ENCODE data around the gene TRAPPC10.
A peak's percentile ranks its signal among the peaks of the same experiment; 100 is the strongest.

The TRAPPC10 gene

DNA sequence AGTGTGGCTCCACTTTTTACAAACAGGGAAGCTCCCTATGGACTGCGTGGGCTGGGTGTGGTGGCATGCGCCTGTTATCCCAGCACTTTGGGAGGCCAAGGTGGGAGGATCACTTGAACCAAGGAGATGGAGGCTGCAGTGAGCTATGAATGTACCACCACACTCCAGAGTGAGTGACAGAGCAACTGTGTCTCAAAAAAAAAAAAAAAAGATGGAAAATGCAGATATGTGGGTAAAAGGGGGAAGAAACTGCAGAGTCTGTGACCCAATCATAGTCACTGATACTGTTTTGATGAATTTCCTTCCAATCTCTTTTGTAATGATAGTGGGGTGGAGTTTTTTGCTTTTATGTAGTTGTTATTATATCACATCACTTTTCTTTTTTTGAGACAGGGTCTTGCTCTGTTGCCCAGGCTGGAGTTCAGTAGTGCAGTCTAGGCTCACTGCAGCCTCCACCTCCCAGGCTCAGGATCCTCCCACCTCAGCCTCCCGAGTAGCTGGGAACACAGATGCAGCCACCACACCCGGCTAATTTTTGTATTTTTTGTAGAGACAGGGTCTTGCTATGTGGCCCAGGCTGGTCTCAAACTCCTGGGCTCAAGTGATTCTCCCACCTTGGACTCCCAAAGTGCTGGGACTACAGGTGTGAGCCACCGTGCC lies 8.7 kb upstream of the TRAPPC10 start:
- no peak for DNase-seq (ENCODE audit: low read depth in 3 of 3, low spot score in 1 of 3)

- no peak for DNase-seq (ENCODE audit: low read depth in 3 of 3, low spot score in 1 of 3)
These were observed 7.0 kb upstream of the TRAPPC10 start for GRCh38 chr21:44005071-44005470.

DNA sequence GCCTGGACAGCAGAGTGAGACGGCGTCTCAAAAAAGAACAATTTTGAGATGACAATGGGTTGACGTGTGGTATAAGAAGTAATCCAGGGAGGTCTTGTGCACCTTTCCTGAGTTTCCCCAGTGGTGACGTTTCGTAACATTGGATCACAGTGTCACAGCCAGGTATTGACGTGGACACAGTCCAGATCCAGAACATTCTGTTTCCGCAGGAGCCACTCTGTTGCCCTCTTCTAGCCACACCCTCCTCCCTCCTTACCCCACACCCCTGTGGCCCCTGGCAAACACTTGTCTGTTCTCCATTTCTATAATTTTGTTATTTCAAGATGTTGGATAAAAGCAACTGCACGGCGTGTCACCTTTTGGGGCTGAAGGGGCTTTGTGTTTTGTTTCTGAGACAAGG lies 6.5 kb upstream of the TRAPPC10 start:
- DNase-seq (ENCODE audit: low read depth in 3 of 3, low spot score in 1 of 3): no peak

DNA sequence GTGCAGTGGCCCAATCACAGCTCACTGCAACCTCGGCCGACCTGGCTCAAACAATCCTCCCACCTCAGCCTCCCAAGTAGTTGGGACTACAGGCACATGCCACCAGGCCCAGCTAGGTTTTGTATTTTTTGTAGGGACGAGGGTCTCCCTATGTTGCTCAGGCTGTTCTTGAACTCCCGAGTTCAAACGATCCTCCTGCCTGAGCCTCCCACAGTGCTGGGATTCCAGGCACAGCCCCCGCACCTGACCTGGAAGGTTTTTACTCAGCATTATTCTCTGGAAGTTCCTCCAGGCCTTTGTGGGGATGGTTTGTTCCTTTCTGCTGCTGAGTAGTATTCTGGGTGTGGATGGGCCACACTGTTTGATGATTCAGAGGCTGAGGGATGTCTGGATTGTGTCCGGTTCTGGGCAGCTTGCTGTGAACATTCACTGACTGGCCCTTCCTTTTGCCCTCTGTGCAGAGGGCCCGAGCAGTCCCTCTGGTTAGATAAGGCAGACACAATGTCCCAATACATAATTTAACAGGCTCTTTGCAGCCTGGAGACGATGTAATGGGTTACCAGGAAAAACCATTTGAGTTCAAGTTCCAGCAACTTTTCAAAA lies 6.0 kb upstream of the TRAPPC10 start:
- no peak for DNase-seq (ENCODE audit: low read depth in 3 of 3, low spot score in 1 of 3)

DNA sequence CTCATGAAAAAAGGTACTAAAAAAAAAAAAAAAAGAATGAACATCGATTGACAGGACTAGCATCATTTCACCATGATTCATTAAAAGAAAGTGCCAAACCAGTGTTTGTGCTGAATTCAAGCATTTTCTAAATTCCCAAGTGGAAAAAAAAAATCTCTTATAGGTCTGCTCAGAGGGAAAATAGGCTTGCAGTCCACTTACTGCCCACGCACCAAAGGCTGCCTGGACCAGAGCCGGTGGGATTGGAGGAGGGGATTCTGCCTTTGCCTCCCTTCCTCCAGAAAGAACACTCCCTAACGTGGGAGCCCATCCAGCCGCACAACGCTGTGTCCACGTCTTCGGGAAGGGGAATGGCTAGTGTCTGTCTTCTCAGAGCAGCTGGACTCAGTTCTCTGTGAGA lies 5.5 kb upstream of the TRAPPC10 start:
- no peak for DNase-seq (ENCODE audit: low read depth in 3 of 3, low spot score in 1 of 3)

DNA sequence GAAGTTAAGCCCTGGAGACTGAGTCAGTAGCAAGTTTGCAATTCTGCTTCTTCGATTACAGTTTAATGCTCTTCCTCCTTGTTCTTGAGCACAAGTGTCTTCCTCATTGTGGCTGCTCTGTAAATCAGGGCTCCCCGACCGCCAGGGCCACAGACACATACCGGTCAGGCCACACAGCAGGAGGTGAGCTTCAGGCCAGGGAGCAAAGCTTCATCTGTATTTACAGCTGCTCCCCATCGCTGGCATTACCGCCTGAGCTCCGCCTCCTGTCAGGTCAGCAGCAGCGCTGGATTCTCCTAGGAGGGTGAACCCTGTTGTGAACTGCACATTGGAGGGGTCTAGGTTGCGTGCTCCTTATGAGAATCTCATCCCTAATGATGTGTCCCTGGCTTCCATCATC lies 1.7 kb upstream of the TRAPPC10 start:
- no peak for DNase-seq (ENCODE audit: low read depth in 3 of 3, low spot score in 1 of 3)

- DNase-seq (ENCODE audit: low read depth in 3 of 3, low spot score in 1 of 3): no peak
These were observed 986 bp upstream of the TRAPPC10 start for GRCh38 chr21:44011123-44011522.

DNA sequence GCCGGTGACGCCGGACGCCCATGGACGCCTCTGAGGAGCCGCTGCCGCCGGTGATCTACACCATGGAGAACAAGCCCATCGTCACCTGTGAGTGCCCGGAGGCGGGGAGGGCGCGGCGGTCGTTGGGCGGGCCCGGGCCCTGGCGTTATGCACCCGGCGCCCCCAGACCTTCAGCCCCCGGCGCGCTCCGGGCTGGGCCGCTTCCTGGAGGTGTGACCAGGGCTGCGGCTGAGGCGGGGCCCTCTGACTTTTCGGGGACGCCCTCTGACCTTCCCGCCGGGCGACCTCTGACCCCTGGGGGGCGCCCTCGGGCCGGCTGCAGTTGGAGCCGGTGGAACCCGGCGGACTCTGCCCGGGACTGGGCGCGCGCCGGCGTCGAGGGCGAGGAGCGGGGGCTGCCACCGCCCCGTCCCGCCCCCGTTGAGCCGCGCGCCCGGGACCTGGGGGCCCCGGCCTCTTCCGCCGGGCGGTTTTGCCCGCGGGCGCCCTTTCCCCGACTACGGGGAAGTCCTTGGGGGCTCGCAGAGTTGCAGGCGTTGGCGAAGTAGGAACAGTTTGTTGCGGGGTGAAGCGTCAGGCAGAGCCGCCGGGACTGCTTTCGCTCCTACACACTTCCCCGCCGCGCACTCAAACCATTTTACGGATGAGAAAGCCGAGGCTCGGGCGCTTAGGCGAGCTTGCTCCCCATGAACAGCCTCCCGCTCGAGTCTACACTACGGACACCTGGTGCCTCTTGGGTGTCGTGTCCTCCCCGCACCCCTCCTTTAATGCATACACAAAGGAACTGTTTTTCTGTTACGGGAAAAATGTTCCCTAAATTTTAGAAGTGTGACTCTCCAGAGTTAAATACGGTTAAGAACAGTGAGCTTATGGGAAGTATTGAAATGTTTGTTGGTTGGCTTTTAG lies 618 bp downstream of the TRAPPC10 start:
- DNase-seq (ENCODE audit: low read depth in 3 of 3, low spot score in 1 of 3): peak; percentile 45 to 71 (median 65)

DNA sequence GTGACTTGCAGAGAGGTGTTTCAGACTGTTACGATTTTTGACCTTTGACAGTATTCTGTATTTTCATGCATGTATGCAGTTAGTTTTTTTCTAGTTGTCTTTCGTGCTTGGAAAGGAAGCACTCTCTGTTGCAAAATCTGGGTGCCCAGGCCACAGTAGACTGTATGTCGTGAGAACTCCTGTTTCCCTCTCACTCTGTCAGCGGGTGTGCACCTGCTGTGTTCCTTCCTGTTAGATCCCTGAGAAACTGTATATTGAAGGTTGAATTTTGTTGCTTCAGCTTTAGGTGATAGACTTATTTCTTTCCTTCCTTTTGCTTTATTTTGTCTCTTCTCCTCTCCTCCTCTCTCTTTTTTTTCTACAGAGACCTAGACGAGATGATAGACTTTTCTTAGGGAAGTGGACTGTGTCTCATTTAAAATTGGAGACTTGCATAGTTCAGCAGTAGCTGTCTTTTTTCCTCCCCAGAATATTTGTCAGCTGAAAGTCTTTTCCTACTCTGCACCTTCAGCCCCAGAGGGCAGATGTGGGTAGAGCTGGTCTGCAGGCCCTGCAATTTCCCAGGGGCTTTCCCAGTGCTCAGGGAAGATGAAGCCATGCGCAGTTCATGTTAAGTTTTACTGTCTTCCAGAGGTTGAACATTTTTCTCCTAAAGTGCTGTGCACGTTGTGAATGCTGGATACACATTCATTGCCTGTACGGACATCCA lies 1.4 kb downstream of the TRAPPC10 start:
- peak in 1 of 3 donors; percentile 12 for DNase-seq (ENCODE audit: low read depth in 3 of 3, low spot score in 1 of 3)

DNA sequence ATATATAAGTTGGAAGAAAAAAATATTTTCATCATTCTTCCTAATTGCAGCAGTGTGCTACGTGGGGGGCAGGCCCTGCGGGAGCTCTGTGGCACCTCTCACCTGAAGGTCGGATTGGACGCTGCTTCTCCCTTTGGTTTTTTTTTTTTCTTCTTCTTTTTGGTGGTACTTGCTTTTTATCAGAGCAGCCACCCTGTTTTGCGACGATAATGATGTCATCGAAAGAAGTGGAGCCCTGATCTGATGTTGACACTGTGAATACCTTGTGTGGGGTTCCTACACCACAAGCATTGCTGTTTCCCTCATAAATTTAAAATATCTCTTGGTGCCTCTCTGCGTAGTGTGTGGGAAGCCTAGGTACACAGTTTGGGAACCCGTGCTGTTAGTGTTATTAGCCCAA lies 5.5 kb downstream of the TRAPPC10 start:
- DNase-seq (ENCODE audit: low read depth in 3 of 3, low spot score in 1 of 3): no peak

- no peak for DNase-seq (ENCODE audit: low read depth in 3 of 3, low spot score in 1 of 3)
These were observed 6.0 kb downstream of the TRAPPC10 start for GRCh38 chr21:44018127-44018526.

GRCh38 chr21:44018813-44019567 lies 6.9 kb downstream of the TRAPPC10 start:
- no peak for DNase-seq (ENCODE audit: low read depth in 3 of 3, low spot score in 1 of 3)

DNA sequence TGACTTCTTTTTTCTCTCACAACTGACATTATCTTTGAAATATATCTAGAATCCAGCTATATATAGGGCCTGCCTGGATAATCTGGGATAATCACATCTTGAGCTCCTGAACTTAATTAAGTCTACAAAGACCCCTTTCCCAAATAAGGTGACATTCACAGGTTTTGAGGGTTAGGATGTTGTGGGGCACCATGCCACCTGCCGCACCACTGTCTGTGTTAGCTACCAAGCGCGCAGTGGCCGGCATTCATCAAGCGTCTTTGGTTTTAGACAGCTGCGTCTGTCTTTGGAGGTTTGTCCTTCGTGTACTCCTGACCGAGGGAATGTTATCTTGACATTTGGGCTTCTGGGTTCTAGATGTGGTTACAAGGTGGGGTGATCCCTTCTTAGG lies 7.5 kb downstream of the TRAPPC10 start:
- no peak for DNase-seq (ENCODE audit: low read depth in 3 of 3, low spot score in 1 of 3)

DNA sequence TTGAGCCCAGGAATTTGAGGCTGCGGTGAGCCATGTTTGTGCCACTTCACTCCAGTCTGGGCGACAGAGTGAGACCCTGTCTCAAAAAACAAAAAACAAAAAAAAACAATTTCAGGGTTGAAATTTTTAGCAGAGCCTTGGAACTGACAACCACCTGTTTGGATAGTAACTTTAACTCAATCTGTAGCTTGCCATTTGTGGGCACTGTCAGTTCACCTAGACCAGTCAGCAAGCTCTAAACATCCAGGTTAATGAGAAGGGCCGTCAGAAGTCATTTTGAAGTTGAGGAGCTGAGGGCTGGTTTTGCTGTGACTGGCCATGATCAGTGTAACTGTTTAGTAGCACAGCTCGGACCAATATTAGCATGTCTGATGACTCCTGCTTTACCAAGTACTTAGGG lies 8.4 kb downstream of the TRAPPC10 start:
- no peak for DNase-seq (ENCODE audit: low read depth in 3 of 3, low spot score in 1 of 3)

- DNase-seq (ENCODE audit: low read depth in 3 of 3, low spot score in 1 of 3): no peak
These were observed 9.0 kb downstream of the TRAPPC10 start for GRCh38 chr21:44021064-44021463.

DNA sequence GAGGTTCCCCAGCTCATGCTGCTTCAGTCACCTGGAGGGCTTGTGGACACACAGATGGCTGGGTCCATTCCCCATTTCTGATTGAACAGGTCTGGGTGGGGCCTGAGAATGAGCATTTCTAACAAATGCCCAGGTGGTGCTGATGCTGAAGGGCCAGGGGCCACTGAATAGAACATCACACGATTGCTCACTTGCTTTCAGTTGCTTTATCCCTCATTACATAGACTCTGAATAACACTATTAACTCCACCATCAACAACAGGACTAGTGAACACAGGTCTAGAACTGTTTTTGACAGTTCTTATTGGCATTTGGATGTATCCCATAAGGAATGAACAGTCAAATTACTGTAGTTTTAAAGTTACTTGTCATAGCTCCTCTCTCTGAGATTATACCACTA lies 12.1 kb downstream of the TRAPPC10 start:
- no peak for DNase-seq (ENCODE audit: low read depth in 3 of 3, low spot score in 1 of 3)

DNA sequence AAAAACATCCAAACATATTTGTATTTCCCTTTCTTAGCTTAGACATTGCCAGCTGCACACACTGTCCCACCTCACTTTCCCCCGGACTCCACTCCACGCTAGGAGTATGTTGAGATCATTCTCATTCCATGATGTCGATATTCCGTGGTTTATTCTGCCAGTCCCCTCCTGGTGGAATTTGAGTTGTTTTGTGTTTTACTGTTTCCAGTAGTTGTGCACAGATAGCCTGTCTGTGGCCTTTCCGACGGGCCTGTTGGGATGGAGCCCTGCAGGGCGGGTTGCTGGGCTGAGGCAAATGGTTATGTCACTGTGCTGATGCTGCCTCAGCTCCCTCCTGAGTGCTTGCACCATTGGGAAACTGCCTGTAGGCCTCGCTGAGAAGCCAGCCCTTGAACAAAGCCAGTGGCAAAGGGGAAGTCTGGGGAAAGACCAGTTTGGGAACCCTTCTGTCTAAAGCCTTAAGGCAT lies 12.8 kb downstream of the TRAPPC10 start:
- no peak for DNase-seq (ENCODE audit: low read depth in 3 of 3, low spot score in 1 of 3)

GRCh38 chr21:44027607-44028286 lies 15.6 kb downstream of the TRAPPC10 start:
- no peak for DNase-seq (ENCODE audit: low read depth in 3 of 3, low spot score in 1 of 3)

DNA sequence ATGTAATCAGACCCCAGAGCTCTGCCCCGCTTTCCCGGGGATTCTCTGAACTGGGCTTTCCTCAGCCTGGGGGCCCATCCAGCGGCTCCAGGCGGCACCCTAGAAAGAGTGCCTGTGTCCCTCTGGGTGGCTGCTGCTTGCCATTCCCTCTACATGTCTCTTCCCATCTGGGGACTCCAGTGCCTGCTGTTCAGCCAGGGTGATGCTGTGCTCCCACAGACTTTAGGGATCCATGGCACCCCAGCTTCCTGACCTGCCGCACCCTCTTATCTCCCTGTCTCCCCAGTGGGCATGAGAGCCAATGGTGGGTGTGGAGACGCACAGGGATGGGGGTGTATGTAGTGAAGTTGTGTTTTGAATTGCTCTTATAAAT lies 16.2 kb downstream of the TRAPPC10 start:
- no peak for DNase-seq (ENCODE audit: low read depth in 3 of 3, low spot score in 1 of 3)

- DNase-seq (ENCODE audit: low read depth in 3 of 3, low spot score in 1 of 3): no peak
These were observed 17.5 kb downstream of the TRAPPC10 start for GRCh38 chr21:44029460-44030087.

All from stimulated activated CD4-positive, alpha-beta T cell treated with anti-CD3 and anti-CD28 coated beads, TNF-alpha, amount 100 ng/mL, for 1 hour (primary cell).